ENCODE results near the gene CYP2U1.

DNA sequence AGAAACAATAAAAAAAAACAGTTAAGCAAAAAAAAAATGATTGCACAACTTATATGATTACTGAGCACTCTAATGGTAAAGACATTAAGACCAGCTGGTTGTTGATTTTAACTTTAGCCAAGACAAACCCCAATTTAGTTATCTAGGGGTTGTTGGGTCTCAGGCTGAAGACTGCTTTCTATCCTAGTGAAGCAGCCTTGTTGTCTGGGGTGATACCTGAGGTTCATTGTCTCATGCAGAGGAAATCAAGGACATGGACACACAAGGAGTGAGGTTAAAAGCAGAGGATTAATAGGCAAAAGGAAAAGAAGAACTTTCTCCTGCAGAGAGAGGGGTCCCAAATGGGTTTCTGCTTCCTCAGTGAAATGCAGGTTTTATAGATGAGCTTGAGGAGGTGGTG is 40.0 kb upstream of the CYP2U1 start:
- TF ChIP-seq, protein P1, sequence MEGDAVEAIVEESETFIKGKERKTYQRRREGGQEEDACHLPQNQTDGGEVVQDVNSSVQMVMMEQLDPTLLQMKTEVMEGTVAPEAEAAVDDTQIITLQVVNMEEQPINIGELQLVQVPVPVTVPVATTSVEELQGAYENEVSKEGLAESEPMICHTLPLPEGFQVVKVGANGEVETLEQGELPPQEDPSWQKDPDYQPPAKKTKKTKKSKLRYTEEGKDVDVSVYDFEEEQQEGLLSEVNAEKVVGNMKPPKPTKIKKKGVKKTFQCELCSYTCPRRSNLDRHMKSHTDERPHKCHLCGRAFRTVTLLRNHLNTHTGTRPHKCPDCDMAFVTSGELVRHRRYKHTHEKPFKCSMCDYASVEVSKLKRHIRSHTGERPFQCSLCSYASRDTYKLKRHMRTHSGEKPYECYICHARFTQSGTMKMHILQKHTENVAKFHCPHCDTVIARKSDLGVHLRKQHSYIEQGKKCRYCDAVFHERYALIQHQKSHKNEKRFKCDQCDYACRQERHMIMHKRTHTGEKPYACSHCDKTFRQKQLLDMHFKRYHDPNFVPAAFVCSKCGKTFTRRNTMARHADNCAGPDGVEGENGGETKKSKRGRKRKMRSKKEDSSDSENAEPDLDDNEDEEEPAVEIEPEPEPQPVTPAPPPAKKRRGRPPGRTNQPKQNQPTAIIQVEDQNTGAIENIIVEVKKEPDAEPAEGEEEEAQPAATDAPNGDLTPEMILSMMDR (IDR thresholded peaks at IDR 0.05), result no peak
- TF ChIP-seq POLR2A (IDR thresholded peaks at IDR 0.05) (no peak), POLR2AphosphoS5 (IDR thresholded peaks at IDR 0.05) (no peak), EP300 (IDR thresholded peaks at IDR 0.05) (no peak)
